ENCODE results near the gene PKN2. TPM values are rescaled to one million over a fixed set of nuclear protein-coding genes. Genes with fewer than 3 reads are reported as not detected.

The PKN2 gene
- total and polyA plus RNA-seq, 9 of the 15 experiments (the other 6 are each of a cell fraction or from before 2014, with no cell fraction given) = 4.5 to 25.3 (median 19.2) TPM

GRCh38 chr1:88661188-88661587 lies 22.9 kb upstream of the PKN2 start:
- no peaks in the 10 kb centered on the region for H3K9me1 ChIP-seq (ENCODE audit: control insufficient read depth, insufficient read depth, low read length)
- no peaks in the 10 kb centered on the region for H3K79me2 ChIP-seq (ENCODE audit: control insufficient read depth, insufficient read depth, low read length)
- no peak overlapping the region for H3K4me3 ChIP-seq
- no peaks in the 10 kb centered on the region; the same call in 2 of the 3 replicates for H3K36me3 ChIP-seq (ENCODE audit: control insufficient read depth, insufficient read depth, low read length)
- ATAC-seq (peak; percentile 44; the same call in 1 of the 3 replicates), DNase-seq (ENCODE audit: extremely low read depth in 1 of 4, low spot score in 3 of 4) (no peak), FAIRE-seq (no peak)
- POLR2A ChIA-PET = interaction anchor here (1.0 kb wide), 1 partner anchor 8 kb away, joined by 4 read pairs; no protein-coding TSS in a partner anchor
- in situ Hi-C loops (cut with MboI) (no loop called here), intact Hi-C loops (cut with micrococcal nuclease) (no loop called here)
- CTCF ChIA-PET (ENCODE audit: low intra/inter-chr PET ratio) = no interaction called here
- no peak overlapping the region for H3K4me2 ChIP-seq (ENCODE audit: insufficient read depth, low read length)
- H3K27me3 ChIP-seq (ENCODE audit: control insufficient read depth in 2 of 2, insufficient read depth in 2 of 2, low read length in 2 of 2) = no peaks in the 10 kb centered on the region
- H2AFZ ChIP-seq (ENCODE audit: low read depth, low read length) = peak overlapping the region; percentile 50
- H4K20me1 ChIP-seq (replicated peaks; ENCODE audit: control insufficient read depth, insufficient read depth, low read length) = no peaks in the 10 kb centered on the region
- H3K4me1 ChIP-seq (replicated peaks in 1 of 2; ENCODE audit: control insufficient read depth in 2 of 2, insufficient read depth in 2 of 2, low read length in 2 of 2) = no peaks in the 10 kb centered on the region
- H3K27ac ChIP-seq (ENCODE audit: extremely low read depth, low read depth, low read length) = no peak overlapping the region
- no peak overlapping the region for H3K9ac ChIP-seq (ENCODE audit: insufficient read depth in 1 of 2, low read depth in 2 of 2, low read length in 2 of 2)
- H3K9me3 ChIP-seq (replicated peaks; ENCODE audit: control insufficient read depth, insufficient read depth, low read depth, low read length) = no peaks in the 10 kb centered on the region
- no peak for TF ChIP-seq RUNX1 (IDR thresholded peaks at IDR 0.05; ENCODE audit: low read depth)
- no peak for TF ChIP-seq PATZ1 (CRISPR knock-in tag; IDR thresholded peaks at IDR 0.05; ENCODE audit: borderline replicate concordance)
- no peak for TF ChIP-seq MCM5 (IDR thresholded peaks at IDR 0.05; ENCODE audit: low read depth)
- no peak for TF ChIP-seq ZNF764 (CRISPR knock-in tag; IDR thresholded peaks at IDR 0.05; ENCODE audit: low read depth)
- TF ChIP-seq ZNF134 (CRISPR knock-in tag; conservative IDR thresholded peaks at IDR 0.05) = no peak
- TF ChIP-seq ARID1B (IDR thresholded peaks at IDR 0.05) = no peak
- WGBS (ENCODE audit: insufficient coverage, low coverage, missing lambda C conversion rate) = 30% methylated on average over 4 of the region's 4 CpGs
- no TSS peak for BruUV-seq (replicated peaks)

Data from K562 (cell line).